Activated CD4-positive, alpha-beta memory T cell treated with anti-CD3 and anti-CD28 coated beads, Interleukin-2, amount 10 ng/mL, durations not matched to agents 7 days and 5 days (primary cell): ENCODE measurements around the gene MRPL40. TPM values are rescaled to one million over a fixed set of nuclear protein-coding genes. Genes with fewer than 3 reads are reported as not detected.

Source experiments
- CTCF ChIA-PET: fragments of 350-600 bp; sonication (Branson Sonifier 250); formaldehyde crosslinking; loops from one replicate; lab custom pipeline; 2021; ENCODE audit warnings: antibody characterized with exemption, inconsistent platforms; lab: Charles Lee
- POLR2A ChIA-PET: fragments of 350-600 bp; sonication (Branson Sonifier 250); formaldehyde crosslinking; loops from one replicate; lab custom pipeline; 2021; ENCODE audit warnings: antibody characterized with exemption; lab: Charles Lee
- DNase-seq: peaks from one replicate; pipeline ENCODE4 v3.0.0-alpha.2; 2020
- H3K27ac Mint-ChIP-seq: one replicate; pipeline ENCODE4 v1.8.0; 2021; ENCODE audit warnings: mild to moderate bottlenecking, mixed read lengths
- H3K27me3 Mint-ChIP-seq: one replicate; pipeline ENCODE4 v1.8.0; 2021; ENCODE audit warnings: mixed read lengths
- H3K36me3 Mint-ChIP-seq: one replicate; pipeline ENCODE4 v1.8.0; 2021; ENCODE audit warnings: low read depth, mixed read lengths
- H3K4me1 Mint-ChIP-seq: one replicate; pipeline ENCODE4 v1.8.0; 2021; ENCODE audit warnings: mixed read lengths
- H3K4me3 Mint-ChIP-seq: one replicate; pipeline ENCODE4 v1.8.0; 2021; ENCODE audit warnings: mild to moderate bottlenecking, mixed read lengths
- H3K9me3 Mint-ChIP-seq: one replicate; pipeline ENCODE4 v1.8.0; 2021; ENCODE audit warnings: mixed read lengths
- total RNA-seq, 2 experiments: library from RNA; stranded (reverse); gene quantifications; one replicate each; pipeline ENCODE4 v1.2.3, GENCODE V29; 2021

MRPL40 gene
- 10 to 100 TPM; 22.4 to 24.6 TPM for total RNA-seq

GRCh38 chr22:19432133-19432851, at the start of gene MRPL40:
TSS of gene MRPL40 (plus strand) at chr22:19432545. CDS start at chr22:19432555, 10 bp downstream.
- Mint-ChIP-seq H3K4me1 (peaks cover 45% of the 10 kb centered on the region), H3K27ac (peak within 1 kb of the TSS; percentile 96), H3K27me3 (no peaks in the 10 kb centered on the region), H3K4me3 (peak within 1 kb of the TSS; percentile 91), H3K36me3 (peaks cover 38% of the 10 kb centered on the region), H3K9me3 (no peaks in the 10 kb centered on the region)
- POLR2A ChIA-PET, result interaction anchor here (0.7 to 7.0 kb wide), 14 partner anchors 10 to 287 kb away, joined by 3 to 113 read pairs (median 4); partner anchors contain the start of genes C22orf39, CDC45, CLTCL1 and UFD1
- CTCF ChIA-PET, result interaction anchor here (0.7 to 2.7 kb wide), 4 partner anchors 11 to 197 kb away, joined by 3 to 6 read pairs (median 4); no protein-coding TSS in a partner anchor
- DNase-seq, result peak; percentile 90

- ChIA-PET CTCF (no interaction called here), POLR2A (no interaction called here)
- no peaks in the 10 kb centered on the region for H3K27me3 Mint-ChIP-seq
- H3K4me1 Mint-ChIP-seq, result no peaks in the 10 kb centered on the region
- H3K9me3 Mint-ChIP-seq, result no peaks in the 10 kb centered on the region
- no peak overlapping the region for H3K27ac Mint-ChIP-seq
- no peak for DNase-seq
- peaks cover 53% of the 10 kb centered on the region for H3K36me3 Mint-ChIP-seq
- H3K4me3 Mint-ChIP-seq, result no peak overlapping the region
Observed at GRCh38 chr22:19383292-19383691, 49.1 kb upstream of the MRPL40 start.

- no peak overlapping the region for H3K4me3 Mint-ChIP-seq
- no peak overlapping the region for H3K27ac Mint-ChIP-seq
- no peaks in the 10 kb centered on the region for H3K4me1 Mint-ChIP-seq
- H3K9me3 Mint-ChIP-seq, result no peaks in the 10 kb centered on the region
- H3K27me3 Mint-ChIP-seq, result no peaks in the 10 kb centered on the region
- ChIA-PET POLR2A (no interaction called here), CTCF (no interaction called here)
- no peak for DNase-seq
- peaks cover 68% of the 10 kb centered on the region for H3K36me3 Mint-ChIP-seq
Observed at GRCh38 chr22:19385221-19385906, 47.0 kb upstream of the MRPL40 start.

- H3K27ac Mint-ChIP-seq, result no peak overlapping the region
- no peaks in the 10 kb centered on the region for H3K27me3 Mint-ChIP-seq
- no peak overlapping the region for H3K4me3 Mint-ChIP-seq
- ChIA-PET CTCF (no interaction called here), POLR2A (no interaction called here)
- DNase-seq, result no peak
- H3K36me3 Mint-ChIP-seq, result peaks cover 69% of the 10 kb centered on the region
- no peaks in the 10 kb centered on the region for H3K4me1 Mint-ChIP-seq
- no peaks in the 10 kb centered on the region for H3K9me3 Mint-ChIP-seq
Observed at GRCh38 chr22:19386248-19386647, 46.1 kb upstream of the MRPL40 start.

GRCh38 chr22:19387038-19387437, 45.3 kb upstream of the MRPL40 start:
- Mint-ChIP-seq H3K36me3 (peaks cover 66% of the 10 kb centered on the region), H3K27ac (no peak overlapping the region), H3K4me1 (no peaks in the 10 kb centered on the region), H3K4me3 (no peak overlapping the region), H3K9me3 (no peaks in the 10 kb centered on the region), H3K27me3 (no peaks in the 10 kb centered on the region)
- ChIA-PET POLR2A (no interaction called here), CTCF (no interaction called here)
- DNase-seq, result no peak

- no peaks in the 10 kb centered on the region for H3K9me3 Mint-ChIP-seq
- DNase-seq, result no peak
- no peaks in the 10 kb centered on the region for H3K4me1 Mint-ChIP-seq
- CTCF ChIA-PET, result no interaction called here
- H3K4me3 Mint-ChIP-seq, result no peak overlapping the region
- no peaks in the 10 kb centered on the region for H3K27me3 Mint-ChIP-seq
- peaks cover 65% of the 10 kb centered on the region for H3K36me3 Mint-ChIP-seq
- H3K27ac Mint-ChIP-seq, result no peak overlapping the region
- POLR2A ChIA-PET, result no interaction called here
Observed at GRCh38 chr22:19387575-19387974, 44.8 kb upstream of the MRPL40 start.

- Mint-ChIP-seq H3K27ac (no peak overlapping the region), H3K36me3 (peaks cover 60% of the 10 kb centered on the region), H3K9me3 (no peaks in the 10 kb centered on the region), H3K4me1 (peaks cover 6% of the 10 kb centered on the region), H3K4me3 (no peak overlapping the region), H3K27me3 (no peaks in the 10 kb centered on the region)
- CTCF ChIA-PET, result interaction anchor here (0.9 kb wide), 1 partner anchor 15 kb away, joined by 3 read pairs; no protein-coding TSS in a partner anchor
- POLR2A ChIA-PET, result interaction anchor here (1.1 kb wide), 1 partner anchor 27 kb away, joined by 4 read pairs; no protein-coding TSS in a partner anchor
- DNase-seq, result no peak
Observed at GRCh38 chr22:19393704-19394103, 38.6 kb upstream of the MRPL40 start.

GRCh38 chr22:19394274-19395050, 37.9 kb upstream of the MRPL40 start:
- ChIA-PET POLR2A (interaction anchor here (1.1 kb wide), 1 partner anchor 26 kb away, joined by 4 read pairs; no protein-coding TSS in a partner anchor), CTCF (interaction anchor here (0.9 to 1.1 kb wide), 2 partner anchors 14 to 235 kb away, joined by 3 read pairs; no protein-coding TSS in a partner anchor)
- H3K36me3 Mint-ChIP-seq, result peaks cover 57% of the 10 kb centered on the region
- H3K27me3 Mint-ChIP-seq, result no peaks in the 10 kb centered on the region
- DNase-seq, result no peak
- no peaks in the 10 kb centered on the region for H3K9me3 Mint-ChIP-seq
- peak overlapping the region; percentile 40 for H3K27ac Mint-ChIP-seq
- no peak overlapping the region for H3K4me3 Mint-ChIP-seq
- H3K4me1 Mint-ChIP-seq, result peaks cover 11% of the 10 kb centered on the region

- Mint-ChIP-seq H3K27me3 (no peaks in the 10 kb centered on the region), H3K27ac (no peak overlapping the region), H3K36me3 (peaks cover 54% of the 10 kb centered on the region), H3K4me3 (no peak overlapping the region), H3K4me1 (peaks cover 11% of the 10 kb centered on the region), H3K9me3 (no peaks in the 10 kb centered on the region)
- CTCF ChIA-PET, result interaction anchor here (1.1 to 1.2 kb wide), 2 partner anchors 235 to 251 kb away, joined by 3 read pairs; partner anchors contain the start of gene ESS2
- POLR2A ChIA-PET, result interaction anchor here (1.2 kb wide), 1 partner anchor 14 kb away, joined by 3 read pairs; no protein-coding TSS in a partner anchor
- DNase-seq, result no peak
Observed at GRCh38 chr22:19395276-19395675, 37.1 kb upstream of the MRPL40 start.

- no peak overlapping the region for H3K4me3 Mint-ChIP-seq
- peaks cover 11% of the 10 kb centered on the region for H3K4me1 Mint-ChIP-seq
- peaks cover 63% of the 10 kb centered on the region for H3K36me3 Mint-ChIP-seq
- DNase-seq, result no peak
- H3K27ac Mint-ChIP-seq, result no peak overlapping the region
- POLR2A ChIA-PET, result interaction anchor here (0.8 to 1.4 kb wide), 3 partner anchors 36 to 56 kb away, joined by 3 read pairs; partner anchors contain the start of gene MRPL40
- no peaks in the 10 kb centered on the region for H3K9me3 Mint-ChIP-seq
- CTCF ChIA-PET, result interaction anchor here (1.2 kb wide), 1 partner anchor 252 kb away, joined by 3 read pairs; the partner anchor contains the start of gene ESS2
- H3K27me3 Mint-ChIP-seq, result no peaks in the 10 kb centered on the region
Observed at GRCh38 chr22:19396561-19396933, 35.8 kb upstream of the MRPL40 start.

- no peak for DNase-seq
- Mint-ChIP-seq H3K36me3 (peaks cover 66% of the 10 kb centered on the region), H3K9me3 (no peaks in the 10 kb centered on the region), H3K27me3 (no peaks in the 10 kb centered on the region), H3K4me3 (no peak overlapping the region), H3K27ac (no peak overlapping the region), H3K4me1 (peaks cover 11% of the 10 kb centered on the region)
- ChIA-PET POLR2A (interaction anchor here (0.8 to 1.4 kb wide), 3 partner anchors 35 to 56 kb away, joined by 3 read pairs; partner anchors contain the start of gene MRPL40), CTCF (interaction anchor here (1.5 kb wide), 1 partner anchor 252 kb away, joined by 3 read pairs; the partner anchor contains the start of gene ESS2)
Observed at GRCh38 chr22:19396934-19397733, 35.2 kb upstream of the MRPL40 start.

GRCh38 chr22:19397734-19398104, 34.6 kb upstream of the MRPL40 start:
- H3K27ac Mint-ChIP-seq, result no peak overlapping the region
- no peaks in the 10 kb centered on the region for H3K9me3 Mint-ChIP-seq
- no peaks in the 10 kb centered on the region for H3K27me3 Mint-ChIP-seq
- no peak overlapping the region for H3K4me3 Mint-ChIP-seq
- peaks cover 64% of the 10 kb centered on the region for H3K36me3 Mint-ChIP-seq
- POLR2A ChIA-PET, result no interaction called here
- no peak for DNase-seq
- H3K4me1 Mint-ChIP-seq, result peaks cover 11% of the 10 kb centered on the region
- CTCF ChIA-PET, result interaction anchor here (1.5 kb wide), 1 partner anchor 253 kb away, joined by 3 read pairs; the partner anchor contains the start of gene ESS2
